ENCODE measurements around the gene KRT72.

The KRT72 gene

DNA sequence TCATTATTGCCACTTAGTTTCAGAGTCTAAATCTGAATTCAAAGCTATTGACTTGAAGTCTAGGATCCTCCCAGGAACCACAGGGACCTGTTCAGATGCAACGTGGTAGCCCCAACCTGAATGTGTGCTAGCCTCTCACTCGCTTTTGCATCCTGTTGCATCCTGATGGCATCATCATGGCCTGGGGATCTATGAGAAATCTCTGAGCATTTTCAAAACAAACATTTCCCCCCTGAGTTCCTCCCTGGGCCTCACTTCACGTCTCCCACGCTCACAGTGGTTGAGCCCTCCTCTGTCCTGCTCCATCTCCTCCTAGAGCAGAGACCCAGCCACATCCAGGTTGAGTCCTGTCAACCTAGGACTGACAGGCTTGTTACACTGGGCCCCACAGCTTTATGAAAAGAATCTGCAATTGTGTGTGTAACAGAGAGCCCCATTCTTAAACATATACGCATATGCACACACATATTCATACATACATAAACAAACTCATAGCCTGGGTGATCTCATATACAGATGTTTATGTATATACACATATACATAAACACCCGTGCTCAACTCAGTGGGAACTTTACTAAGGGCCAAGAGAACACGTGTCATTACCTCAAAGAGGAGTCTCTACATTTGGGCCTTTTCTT lies 5.4 kb upstream of the KRT72 start:
- TF ChIP-seq TAF1 (IDR thresholded peaks at IDR 0.05; ENCODE audit: borderline replicate concordance, insufficient read depth, low read length) = no peak
- TF ChIP-seq REST (IDR thresholded peaks at IDR 0.05; ENCODE audit: insufficient read depth in 1 of 2, low read depth in 2 of 2, low read length in 2 of 2) = no peak
- TF ChIP-seq SIN3A (IDR thresholded peaks at IDR 0.05; ENCODE audit: borderline replicate concordance, insufficient read depth, low read length) = no peak
- TF ChIP-seq FOXP2 (optimal IDR thresholded peaks at IDR 0.05; ENCODE audit: borderline replicate concordance, extremely low read depth, extremely low read length, insufficient read depth) = no peak
- TF ChIP-seq POLR2AphosphoS5 (IDR thresholded peaks at IDR 0.05; ENCODE audit: low read depth, low read length) = no peak

DNA sequence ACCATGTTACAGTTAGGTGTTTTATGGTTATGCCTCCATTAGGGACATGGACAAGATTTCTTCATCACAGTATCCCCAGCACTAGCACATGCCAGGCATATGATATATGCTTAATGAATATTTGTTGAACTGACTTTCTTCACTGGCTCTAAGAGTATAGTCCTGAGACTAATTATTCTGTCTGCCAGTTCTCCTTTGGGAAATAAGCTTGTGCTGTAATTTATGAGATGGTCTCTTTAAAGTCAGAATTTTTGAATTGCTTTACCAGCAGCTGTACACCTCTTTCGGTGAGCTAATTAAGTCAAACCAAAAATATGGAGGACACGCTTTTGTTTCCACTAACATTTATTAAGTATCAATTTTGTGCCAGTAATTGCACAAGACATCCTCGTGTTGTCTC lies 4.8 kb upstream of the KRT72 start:
- TF ChIP-seq FOXP2 (optimal IDR thresholded peaks at IDR 0.05; ENCODE audit: borderline replicate concordance, extremely low read depth, extremely low read length, insufficient read depth) = no peak
- TF ChIP-seq REST (IDR thresholded peaks at IDR 0.05; ENCODE audit: insufficient read depth in 1 of 2, low read depth in 2 of 2, low read length in 2 of 2) = no peak
- TF ChIP-seq SIN3A (IDR thresholded peaks at IDR 0.05; ENCODE audit: borderline replicate concordance, insufficient read depth, low read length) = no peak
- no peak for TF ChIP-seq POLR2AphosphoS5 (IDR thresholded peaks at IDR 0.05; ENCODE audit: low read depth, low read length)
- no peak for TF ChIP-seq TAF1 (IDR thresholded peaks at IDR 0.05; ENCODE audit: borderline replicate concordance, insufficient read depth, low read length)

- no peak for TF ChIP-seq TAF1 (IDR thresholded peaks at IDR 0.05; ENCODE audit: borderline replicate concordance, insufficient read depth, low read length)
Measured at GRCh38 chr12:52605542-52605941, 4.3 kb upstream of the KRT72 start.

DNA sequence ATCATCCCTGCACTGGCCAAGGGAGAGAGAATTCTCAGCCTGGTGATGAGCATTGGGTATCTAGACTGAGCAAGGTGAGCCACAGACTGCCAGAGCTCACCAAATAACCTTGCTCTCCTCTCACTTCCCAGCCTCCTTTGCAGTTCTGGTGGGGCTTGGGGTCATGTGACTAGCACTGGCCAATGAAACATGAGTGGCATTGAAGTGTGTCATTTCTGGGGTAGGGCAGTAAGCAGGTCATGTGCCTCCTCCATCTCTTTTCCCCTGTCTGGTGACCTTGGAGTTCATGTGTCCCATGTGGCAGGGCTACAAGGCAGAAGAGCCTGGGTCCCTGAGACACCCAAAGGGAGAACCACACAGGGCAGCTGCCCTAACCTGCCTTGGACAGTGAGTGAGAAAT lies 3.6 kb upstream of the KRT72 start:
- TF ChIP-seq POLR2AphosphoS5 (IDR thresholded peaks at IDR 0.05; ENCODE audit: low read depth, low read length) (no peak), SIN3A (IDR thresholded peaks at IDR 0.05; ENCODE audit: borderline replicate concordance, insufficient read depth, low read length) (no peak), REST (IDR thresholded peaks at IDR 0.05; ENCODE audit: insufficient read depth in 1 of 2, low read depth in 2 of 2, low read length in 2 of 2) (no peak), FOXP2 (optimal IDR thresholded peaks at IDR 0.05; ENCODE audit: borderline replicate concordance, extremely low read depth, extremely low read length, insufficient read depth) (no peak), TAF1 (IDR thresholded peaks at IDR 0.05; ENCODE audit: borderline replicate concordance, insufficient read depth, low read length) (no peak)

DNA sequence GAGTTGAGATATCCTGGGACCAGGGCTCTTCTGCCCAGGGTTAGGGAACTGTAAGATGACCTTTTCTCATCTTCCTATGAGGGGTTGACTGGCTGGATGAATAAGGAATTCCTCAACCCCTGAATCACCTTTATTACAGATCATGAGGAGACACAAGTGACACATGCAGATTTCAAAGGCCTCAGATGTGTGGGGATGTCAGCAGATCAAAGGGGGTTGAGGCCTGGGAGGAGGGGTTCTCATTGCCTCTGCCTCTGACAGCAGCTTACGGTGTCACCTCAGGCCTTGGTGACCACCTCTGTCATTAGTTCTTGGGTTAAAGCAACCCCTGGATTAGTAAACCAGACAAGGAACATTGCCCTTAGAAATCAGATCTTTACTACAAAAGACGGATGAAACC lies 2.1 kb upstream of the KRT72 start:
- TF ChIP-seq FOXP2 (optimal IDR thresholded peaks at IDR 0.05; ENCODE audit: borderline replicate concordance, extremely low read depth, extremely low read length, insufficient read depth) (no peak), SIN3A (IDR thresholded peaks at IDR 0.05; ENCODE audit: borderline replicate concordance, insufficient read depth, low read length) (no peak), REST (IDR thresholded peaks at IDR 0.05; ENCODE audit: insufficient read depth in 1 of 2, low read depth in 2 of 2, low read length in 2 of 2) (no peak), POLR2AphosphoS5 (IDR thresholded peaks at IDR 0.05; ENCODE audit: low read depth, low read length) (no peak), TAF1 (IDR thresholded peaks at IDR 0.05; ENCODE audit: borderline replicate concordance, insufficient read depth, low read length) (no peak)
